GM23338 (cell line): ENCODE measurements around the gene TSPEAR. TPM values are rescaled to one million over a fixed set of nuclear protein-coding genes. Genes with fewer than 3 reads are reported as not detected.

Source experiments
- ATAC-seq: fragments of 200-7000 bp; cut with Tn5 transposase; 3 replicates; pipeline ENCODE4 v1.9.1; 2020
- DNase-seq: peaks from one replicate; pipeline ENCODE4 v3.0.0-alpha.2; 2015; ENCODE audit warnings: low spot score
- H2AFZ ChIP-seq: fragments of 200-600 bp; sonication (generic); 2 replicates; pipeline ENCODE4 v1.8.0; 2016; ENCODE audit warnings: antibody characterized with exemption, mild to moderate bottlenecking, moderate library complexity
- H3F3A ChIP-seq: fragments of 200-600 bp; sonication (generic); replicated peaks from 2 replicates; pipeline ENCODE4 v1.8.0; 2017; ENCODE audit warnings: antibody characterized with exemption, mixed run types, low read depth
- H3K27ac ChIP-seq: fragments of 200-600 bp; sonication (generic); 2 replicates; pipeline ENCODE4 v1.6.1; 2016; ENCODE audit warnings: low read depth
- H3K27me3 ChIP-seq: fragments of 200-600 bp; sonication (generic); 2 replicates; pipeline ENCODE4 v1.8.0; 2016; ENCODE audit warnings: mild to moderate bottlenecking, mixed run types, moderate library complexity; ENCODE audit not compliant: insufficient read depth
- H3K36me3 ChIP-seq: fragments of 200-600 bp; sonication (generic); 2 replicates; pipeline ENCODE4 v1.8.0; 2016; ENCODE audit warnings: mild to moderate bottlenecking; ENCODE audit not compliant: insufficient read depth
- H3K4me1 ChIP-seq: fragments of 200-600 bp; sonication (generic); 2 replicates; pipeline ENCODE4 v1.8.0; 2016; ENCODE audit warnings: mild to moderate bottlenecking, moderate library complexity; ENCODE audit not compliant: insufficient read depth
- H3K4me2 ChIP-seq: fragments of 200-600 bp; sonication (generic); 2 replicates; pipeline ENCODE4 v1.7.1; 2017; ENCODE audit warnings: mixed run types
- H3K4me3 ChIP-seq: fragments of 200-600 bp; sonication (generic); 2 replicates; pipeline ENCODE4 v1.6.1; 2016; ENCODE audit warnings: mixed run types
- H3K79me2 ChIP-seq: fragments of 200-600 bp; sonication (generic); replicated peaks from 2 replicates; pipeline ENCODE4 v1.8.0; 2017; ENCODE audit warnings: mild to moderate bottlenecking; ENCODE audit not compliant: insufficient read depth
- H3K9me2 ChIP-seq: fragments of 200-600 bp; sonication (generic); 2 replicates; pipeline ENCODE4 v1.8.0; 2017; ENCODE audit not compliant: insufficient read depth
- H4K20me1 ChIP-seq: fragments of 200-600 bp; sonication (generic); replicated peaks from 2 replicates; pipeline ENCODE4 v1.8.0; 2017; ENCODE audit warnings: mild to moderate bottlenecking; ENCODE audit not compliant: insufficient read depth
- H3K27ac Mint-ChIP-seq: 2 replicates; pipeline ENCODE4 v1.8.0; 2020; ENCODE audit warnings: inconsistent platforms, mild to moderate bottlenecking, moderate library complexity, mixed read lengths
- H3K27me3 Mint-ChIP-seq: 3 replicates; pipeline ENCODE4 v1.8.0; 2022; ENCODE audit warnings: low read depth, mild to moderate bottlenecking, moderate library complexity, mixed read lengths, inconsistent platforms; ENCODE audit not compliant: insufficient read depth, poor library complexity
- H3K36me3 Mint-ChIP-seq: 3 replicates; pipeline ENCODE4 v1.8.0; 2021; ENCODE audit warnings: low read depth, mild to moderate bottlenecking, inconsistent platforms, moderate library complexity, mixed read lengths
- H3K4me1 Mint-ChIP-seq: 3 replicates; pipeline ENCODE4 v1.8.0; 2020; ENCODE audit warnings: mild to moderate bottlenecking, inconsistent platforms, mixed read lengths
- H3K4me3 Mint-ChIP-seq: 3 replicates; pipeline ENCODE4 v1.8.0; 2021; ENCODE audit warnings: moderate library complexity, mild to moderate bottlenecking, inconsistent platforms, mixed read lengths
- H3K9me3 Mint-ChIP-seq: 3 replicates; pipeline ENCODE4 v1.8.0; 2020; ENCODE audit warnings: moderate library complexity, mild to moderate bottlenecking, inconsistent platforms, mixed read lengths
- CREB1 ChIP-seq: fragments of 250-450 bp; sonication (Bioruptor Pico); IDR thresholded peaks from 2 replicates; pipeline ENCODE4 v1.5.0; 2020; ENCODE audit warnings: low read depth, mild to moderate bottlenecking, moderate library complexity
- EZH2phosphoT487 ChIP-seq: fragments of 200-600 bp; sonication (generic); IDR thresholded peaks from one replicate; pipeline ENCODE4 v1.8.1; 2018; ENCODE audit warnings: antibody characterized with exemption; ENCODE audit not compliant: unreplicated experiment
- NANOG ChIP-seq: IDR thresholded peaks from 2 replicates; pipeline ENCODE4 v1.6.1; 2016; ENCODE audit warnings: antibody characterized with exemption, borderline replicate concordance
- POLR2AphosphoS5 ChIP-seq: IDR thresholded peaks from 2 replicates; pipeline ENCODE4 v1.6.1; 2016; ENCODE audit warnings: antibody characterized with exemption, low read depth
- STAT1 ChIP-seq: IDR thresholded peaks from one replicate; pipeline ENCODE4 v1.6.1; 2016; ENCODE audit warnings: antibody characterized with exemption; ENCODE audit not compliant: unreplicated experiment
- ZNF114 ChIP-seq: fragments of 250-450 bp; sonication (Bioruptor Pico); IDR thresholded peaks from 2 replicates; pipeline ENCODE4 v1.5.0; 2020; ENCODE audit warnings: mild to moderate bottlenecking, moderate library complexity
- ZNF331 ChIP-seq: fragments of 250-450 bp; sonication (Bioruptor Pico); IDR thresholded peaks from 2 replicates; pipeline ENCODE4 v1.5.0; 2020; ENCODE audit warnings: low read depth, mild to moderate bottlenecking, moderate library complexity
- polyA plus RNA-seq: library from polyadenylated mRNA; unstranded; fragments of >200 nt; fragmentation: Nextera tagmentation; extraction: Ambion mirVana; gene quantifications from 2 replicates; pipeline ENCODE4 v1.2.1, GENCODE V29; 2016
- total RNA-seq: library from RNA; depleted of rRNA; stranded (reverse); fragments of >200 nt; shearing (Covaris generic); gene quantifications from 2 replicates; pipeline ENCODE4 v1.2.3, GENCODE V29; 2014
- TF ChIP-seq, protein P1 (sequence below), 2 experiments: fragments of 200-600 bp in 1 of 2; sonication (generic) in 1 of 2; conservative IDR thresholded peaks; 2 replicates each; pipeline versions ENCODE4 v1.5.1 to v1.6.1; 2016 to 2017; ENCODE audit warnings: antibody characterized with exemption in 2 of 2, low read depth in 2 of 2, mild to moderate bottlenecking in 2 of 2, moderate library complexity in 1 of 2
- TF ChIP-seq, protein P2 (sequence below): IDR thresholded peaks from 2 replicates; pipeline ENCODE4 v1.6.1; 2016; ENCODE audit warnings: antibody characterized with exemption
- TF ChIP-seq, protein P3 (sequence below): fragments of 250-450 bp; sonication (Bioruptor Pico); IDR thresholded peaks from 2 replicates; pipeline ENCODE4 v1.5.0; 2020; ENCODE audit warnings: mild to moderate bottlenecking, moderate library complexity
- TF ChIP-seq, protein P4 (sequence below): IDR thresholded peaks from one replicate; pipeline ENCODE4 v1.6.1; 2018; ENCODE audit warnings: antibody characterized with exemption; ENCODE audit not compliant: unreplicated experiment

TSPEAR gene
- total and polyA plus RNA-seq, 2 experiments from 2014 or later = 0.35 to 0.92 TPM

DNA sequence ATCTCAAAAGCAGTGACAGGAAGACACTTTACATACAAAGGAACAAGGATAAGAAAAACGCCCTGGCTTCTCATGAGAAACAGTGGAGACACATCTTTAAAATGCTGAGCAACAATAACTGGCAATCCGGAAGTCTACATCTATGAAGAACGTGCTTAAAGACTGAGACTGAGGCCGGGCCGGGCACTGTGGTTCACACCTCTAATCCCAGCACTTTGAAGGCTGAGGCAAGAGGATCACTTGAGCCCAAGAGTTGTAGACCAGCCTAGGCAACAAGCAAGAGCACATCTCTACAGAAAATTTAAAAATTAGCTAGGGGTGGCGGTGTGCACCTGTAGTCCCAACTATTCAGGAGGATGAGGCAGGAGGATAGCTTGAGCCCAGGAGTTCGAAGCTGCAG is 27.3 kb downstream of the TSPEAR start (continued):
- TF ChIP-seq, protein P1, sequence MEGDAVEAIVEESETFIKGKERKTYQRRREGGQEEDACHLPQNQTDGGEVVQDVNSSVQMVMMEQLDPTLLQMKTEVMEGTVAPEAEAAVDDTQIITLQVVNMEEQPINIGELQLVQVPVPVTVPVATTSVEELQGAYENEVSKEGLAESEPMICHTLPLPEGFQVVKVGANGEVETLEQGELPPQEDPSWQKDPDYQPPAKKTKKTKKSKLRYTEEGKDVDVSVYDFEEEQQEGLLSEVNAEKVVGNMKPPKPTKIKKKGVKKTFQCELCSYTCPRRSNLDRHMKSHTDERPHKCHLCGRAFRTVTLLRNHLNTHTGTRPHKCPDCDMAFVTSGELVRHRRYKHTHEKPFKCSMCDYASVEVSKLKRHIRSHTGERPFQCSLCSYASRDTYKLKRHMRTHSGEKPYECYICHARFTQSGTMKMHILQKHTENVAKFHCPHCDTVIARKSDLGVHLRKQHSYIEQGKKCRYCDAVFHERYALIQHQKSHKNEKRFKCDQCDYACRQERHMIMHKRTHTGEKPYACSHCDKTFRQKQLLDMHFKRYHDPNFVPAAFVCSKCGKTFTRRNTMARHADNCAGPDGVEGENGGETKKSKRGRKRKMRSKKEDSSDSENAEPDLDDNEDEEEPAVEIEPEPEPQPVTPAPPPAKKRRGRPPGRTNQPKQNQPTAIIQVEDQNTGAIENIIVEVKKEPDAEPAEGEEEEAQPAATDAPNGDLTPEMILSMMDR (conservative IDR thresholded peaks at IDR 0.05; ENCODE audit: low read depth in 2 of 2) = no peak

DNA sequence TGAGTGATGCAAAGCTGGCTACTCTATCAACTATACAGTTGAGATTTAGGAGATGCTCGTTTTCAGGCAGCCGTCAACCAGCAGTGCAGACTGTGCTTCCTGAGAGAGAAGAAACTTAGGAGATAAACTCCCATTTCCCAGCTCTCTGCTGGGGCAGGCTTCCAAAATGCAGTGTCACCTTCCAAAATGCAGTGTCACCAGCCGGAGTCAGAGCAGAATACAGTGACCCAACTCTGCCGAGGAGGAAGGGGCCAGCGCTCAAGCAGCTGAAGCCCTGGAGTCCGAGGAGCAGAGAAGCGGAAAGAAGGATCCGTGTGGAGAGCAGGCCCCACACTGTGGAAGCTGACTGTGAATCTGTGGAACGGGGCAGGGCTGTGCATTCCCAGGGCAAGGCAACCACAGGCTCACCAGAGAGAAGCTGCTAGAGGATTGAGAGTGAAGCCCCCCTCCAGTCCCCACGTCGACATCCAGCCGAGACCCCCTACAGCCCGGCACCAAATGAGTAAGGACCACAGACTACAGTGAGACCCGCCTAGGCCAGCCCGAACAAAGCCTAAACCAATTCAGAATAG is 28.7 kb downstream of the TSPEAR start:
- Histone ChIP-seq H3K27me3 (no peaks in the 10 kb centered on the region), H3K79me2 (no peaks in the 10 kb centered on the region), H4K20me1 (no peaks in the 10 kb centered on the region), H3K9me2 (no peaks in the 10 kb centered on the region; the same call in 1 of the 2 replicates), H3K4me1 (peaks cover 6% of the 10 kb centered on the region), H3K4me2 (no peak overlapping the region), H3K4me3 (no peak overlapping the region), H3K27ac (no peak overlapping the region), H2AFZ (peak overlapping the region; percentile 32; the same call in 1 of the 2 replicates), H3F3A (0 out of 2 replicates have a peak, but pooled peaks cover 4% of the 10 kb centered on the region), H3K36me3 (no peaks in the 10 kb centered on the region)
- Mint-ChIP-seq H3K9me3 (no peaks in the 10 kb centered on the region; the same call in 1 of the 3 replicates), H3K4me1 (peaks cover 19% of the 10 kb centered on the region), H3K4me3 (no peak overlapping the region), H3K36me3 (no peaks in the 10 kb centered on the region), H3K27ac (no peak overlapping the region), H3K27me3 (peaks cover 12% of the 10 kb centered on the region)
- no peak for ATAC-seq
- no peak for DNase-seq
- TF ChIP-seq NANOG (no peak), EZH2phosphoT487 (no peak), POLR2AphosphoS5 (no peak), ZNF331 (CRISPR knock-in tag) (no peak), STAT1 (no peak), ZNF114 (no peak), CREB1 (no peak)
- TF ChIP-seq, protein P2, sequence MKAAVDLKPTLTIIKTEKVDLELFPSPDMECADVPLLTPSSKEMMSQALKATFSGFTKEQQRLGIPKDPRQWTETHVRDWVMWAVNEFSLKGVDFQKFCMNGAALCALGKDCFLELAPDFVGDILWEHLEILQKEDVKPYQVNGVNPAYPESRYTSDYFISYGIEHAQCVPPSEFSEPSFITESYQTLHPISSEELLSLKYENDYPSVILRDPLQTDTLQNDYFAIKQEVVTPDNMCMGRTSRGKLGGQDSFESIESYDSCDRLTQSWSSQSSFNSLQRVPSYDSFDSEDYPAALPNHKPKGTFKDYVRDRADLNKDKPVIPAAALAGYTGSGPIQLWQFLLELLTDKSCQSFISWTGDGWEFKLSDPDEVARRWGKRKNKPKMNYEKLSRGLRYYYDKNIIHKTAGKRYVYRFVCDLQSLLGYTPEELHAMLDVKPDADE = no peak
- TF ChIP-seq, protein P3, sequence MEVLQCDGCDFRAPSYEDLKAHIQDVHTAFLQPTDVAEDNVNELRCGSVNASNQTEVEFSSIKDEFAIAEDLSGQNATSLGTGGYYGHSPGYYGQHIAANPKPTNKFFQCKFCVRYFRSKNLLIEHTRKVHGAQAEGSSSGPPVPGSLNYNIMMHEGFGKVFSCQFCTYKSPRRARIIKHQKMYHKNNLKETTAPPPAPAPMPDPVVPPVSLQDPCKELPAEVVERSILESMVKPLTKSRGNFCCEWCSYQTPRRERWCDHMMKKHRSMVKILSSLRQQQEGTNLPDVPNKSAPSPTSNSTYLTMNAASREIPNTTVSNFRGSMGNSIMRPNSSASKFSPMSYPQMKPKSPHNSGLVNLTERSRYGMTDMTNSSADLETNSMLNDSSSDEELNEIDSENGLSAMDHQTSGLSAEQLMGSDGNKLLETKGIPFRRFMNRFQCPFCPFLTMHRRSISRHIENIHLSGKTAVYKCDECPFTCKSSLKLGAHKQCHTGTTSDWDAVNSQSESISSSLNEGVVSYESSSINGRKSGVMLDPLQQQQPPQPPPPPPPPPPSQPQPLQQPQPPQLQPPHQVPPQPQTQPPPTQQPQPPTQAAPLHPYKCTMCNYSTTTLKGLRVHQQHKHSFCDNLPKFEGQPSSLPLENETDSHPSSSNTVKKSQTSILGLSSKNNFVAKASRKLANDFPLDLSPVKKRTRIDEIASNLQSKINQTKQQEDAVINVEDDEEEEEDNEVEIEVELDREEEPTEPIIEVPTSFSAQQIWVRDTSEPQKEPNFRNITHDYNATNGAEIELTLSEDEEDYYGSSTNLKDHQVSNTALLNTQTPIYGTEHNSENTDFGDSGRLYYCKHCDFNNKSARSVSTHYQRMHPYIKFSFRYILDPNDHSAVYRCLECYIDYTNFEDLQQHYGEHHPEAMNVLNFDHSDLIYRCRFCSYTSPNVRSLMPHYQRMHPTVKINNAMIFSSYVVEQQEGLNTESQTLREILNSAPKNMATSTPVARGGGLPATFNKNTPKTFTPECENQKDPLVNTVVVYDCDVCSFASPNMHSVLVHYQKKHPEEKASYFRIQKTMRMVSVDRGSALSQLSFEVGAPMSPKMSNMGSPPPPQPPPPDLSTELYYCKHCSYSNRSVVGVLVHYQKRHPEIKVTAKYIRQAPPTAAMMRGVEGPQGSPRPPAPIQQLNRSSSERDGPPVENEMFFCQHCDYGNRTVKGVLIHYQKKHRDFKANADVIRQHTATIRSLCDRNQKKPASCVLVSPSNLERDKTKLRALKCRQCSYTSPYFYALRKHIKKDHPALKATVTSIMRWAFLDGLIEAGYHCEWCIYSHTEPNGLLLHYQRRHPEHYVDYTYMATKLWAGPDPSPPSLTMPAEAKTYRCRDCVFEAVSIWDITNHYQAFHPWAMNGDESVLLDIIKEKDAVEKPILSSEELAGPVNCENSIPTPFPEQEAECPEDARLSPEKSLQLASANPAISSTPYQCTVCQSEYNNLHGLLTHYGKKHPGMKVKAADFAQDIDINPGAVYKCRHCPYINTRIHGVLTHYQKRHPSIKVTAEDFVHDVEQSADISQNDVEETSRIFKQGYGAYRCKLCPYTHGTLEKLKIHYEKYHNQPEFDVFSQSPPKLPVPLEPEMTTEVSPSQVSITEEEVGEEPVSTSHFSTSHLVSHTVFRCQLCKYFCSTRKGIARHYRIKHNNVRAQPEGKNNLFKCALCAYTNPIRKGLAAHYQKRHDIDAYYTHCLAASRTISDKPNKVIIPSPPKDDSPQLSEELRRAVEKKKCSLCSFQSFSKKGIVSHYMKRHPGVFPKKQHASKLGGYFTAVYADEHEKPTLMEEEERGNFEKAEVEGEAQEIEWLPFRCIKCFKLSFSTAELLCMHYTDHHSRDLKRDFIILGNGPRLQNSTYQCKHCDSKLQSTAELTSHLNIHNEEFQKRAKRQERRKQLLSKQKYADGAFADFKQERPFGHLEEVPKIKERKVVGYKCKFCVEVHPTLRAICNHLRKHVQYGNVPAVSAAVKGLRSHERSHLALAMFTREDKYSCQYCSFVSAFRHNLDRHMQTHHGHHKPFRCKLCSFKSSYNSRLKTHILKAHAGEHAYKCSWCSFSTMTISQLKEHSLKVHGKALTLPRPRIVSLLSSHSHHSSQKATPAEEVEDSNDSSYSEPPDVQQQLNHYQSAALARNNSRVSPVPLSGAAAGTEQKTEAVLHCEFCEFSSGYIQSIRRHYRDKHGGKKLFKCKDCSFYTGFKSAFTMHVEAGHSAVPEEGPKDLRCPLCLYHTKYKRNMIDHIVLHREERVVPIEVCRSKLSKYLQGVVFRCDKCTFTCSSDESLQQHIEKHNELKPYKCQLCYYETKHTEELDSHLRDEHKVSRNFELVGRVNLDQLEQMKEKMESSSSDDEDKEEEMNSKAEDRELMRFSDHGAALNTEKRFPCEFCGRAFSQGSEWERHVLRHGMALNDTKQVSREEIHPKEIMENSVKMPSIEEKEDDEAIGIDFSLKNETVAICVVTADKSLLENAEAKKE = no peak
- TF ChIP-seq, protein P4, sequence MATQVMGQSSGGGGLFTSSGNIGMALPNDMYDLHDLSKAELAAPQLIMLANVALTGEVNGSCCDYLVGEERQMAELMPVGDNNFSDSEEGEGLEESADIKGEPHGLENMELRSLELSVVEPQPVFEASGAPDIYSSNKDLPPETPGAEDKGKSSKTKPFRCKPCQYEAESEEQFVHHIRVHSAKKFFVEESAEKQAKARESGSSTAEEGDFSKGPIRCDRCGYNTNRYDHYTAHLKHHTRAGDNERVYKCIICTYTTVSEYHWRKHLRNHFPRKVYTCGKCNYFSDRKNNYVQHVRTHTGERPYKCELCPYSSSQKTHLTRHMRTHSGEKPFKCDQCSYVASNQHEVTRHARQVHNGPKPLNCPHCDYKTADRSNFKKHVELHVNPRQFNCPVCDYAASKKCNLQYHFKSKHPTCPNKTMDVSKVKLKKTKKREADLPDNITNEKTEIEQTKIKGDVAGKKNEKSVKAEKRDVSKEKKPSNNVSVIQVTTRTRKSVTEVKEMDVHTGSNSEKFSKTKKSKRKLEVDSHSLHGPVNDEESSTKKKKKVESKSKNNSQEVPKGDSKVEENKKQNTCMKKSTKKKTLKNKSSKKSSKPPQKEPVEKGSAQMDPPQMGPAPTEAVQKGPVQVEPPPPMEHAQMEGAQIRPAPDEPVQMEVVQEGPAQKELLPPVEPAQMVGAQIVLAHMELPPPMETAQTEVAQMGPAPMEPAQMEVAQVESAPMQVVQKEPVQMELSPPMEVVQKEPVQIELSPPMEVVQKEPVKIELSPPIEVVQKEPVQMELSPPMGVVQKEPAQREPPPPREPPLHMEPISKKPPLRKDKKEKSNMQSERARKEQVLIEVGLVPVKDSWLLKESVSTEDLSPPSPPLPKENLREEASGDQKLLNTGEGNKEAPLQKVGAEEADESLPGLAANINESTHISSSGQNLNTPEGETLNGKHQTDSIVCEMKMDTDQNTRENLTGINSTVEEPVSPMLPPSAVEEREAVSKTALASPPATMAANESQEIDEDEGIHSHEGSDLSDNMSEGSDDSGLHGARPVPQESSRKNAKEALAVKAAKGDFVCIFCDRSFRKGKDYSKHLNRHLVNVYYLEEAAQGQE = no peak
